CD14-positive monocyte (primary cell): ENCODE data around the gene UTP11. TPM values are rescaled to one million over a fixed set of nuclear protein-coding genes. Genes with fewer than 3 reads are reported as not detected.
A peak's percentile ranks its signal among the peaks of the same experiment; 100 is the strongest.

ENCODE experiments used
- DNase-seq, 3 donors: peaks; one replicate each; pipeline ENCODE4 v3.0.0-alpha.2; 2011 to 2022
- H2AFZ ChIP-seq: 2 replicates; pipeline ENCODE4 v1.6.0; 2012; ENCODE audit warnings: mild to moderate bottlenecking, low read depth, low read length, inconsistent platforms; ENCODE audit not compliant: insufficient read depth, poor library complexity, severe bottlenecking
- H3K27ac ChIP-seq, 2 donors: 1 replicate in 1 of 2; 2 replicates in 1 of 2; pipeline ENCODE4 v1.5.1; 2012 to 2013; ENCODE audit warnings: low read length in 2 of 2, control low read depth in 1 of 2, inconsistent platforms in 1 of 2, low read depth in 1 of 2, mild to moderate bottlenecking in 1 of 2
- H3K27me3 ChIP-seq, 2 donors: one replicate each; pipeline versions ENCODE4 v1.6.0 to v1.6.1; 2011 to 2013; ENCODE audit warnings: low read length in 2 of 2; ENCODE audit not compliant: control insufficient read depth in 2 of 2, insufficient read depth in 2 of 2
- H3K36me3 ChIP-seq, 2 donors: replicated peaks in 1 of 2; 1 replicate in 1 of 2; 2 replicates in 1 of 2; pipeline versions ENCODE4 v1.5.1 to v1.6.1; 2012 to 2013; ENCODE audit warnings: low read length in 2 of 2, control low read depth in 1 of 2, inconsistent platforms in 1 of 2, mild to moderate bottlenecking in 1 of 2; ENCODE audit not compliant: insufficient read depth in 2 of 2, control insufficient read depth in 1 of 2
- H3K4me1 ChIP-seq, 2 donors: 1 replicate in 1 of 2; 2 replicates in 1 of 2; pipeline versions ENCODE4 v1.5.1 to v1.6.1; 2012 to 2013; ENCODE audit warnings: low read length in 2 of 2, control low read depth in 1 of 2, inconsistent platforms in 1 of 2, mild to moderate bottlenecking in 1 of 2, moderate library complexity in 1 of 2; ENCODE audit not compliant: insufficient read depth in 2 of 2, control insufficient read depth in 1 of 2
- H3K4me2 ChIP-seq: replicated peaks from 2 replicates; pipeline ENCODE3; 2012; ENCODE audit warnings: low read length, moderate library complexity, mild to moderate bottlenecking; ENCODE audit not compliant: poor library complexity, severe bottlenecking; ENCODE audit errors: extremely low read depth
- H3K4me3 ChIP-seq, 3 experiments: fragments of 200-600 bp in 1 of 3; sonication (generic) in 1 of 3; replicated peaks in 1 of 3; 1 replicate in 2 of 3; 2 replicates in 1 of 3; pipeline ENCODE4 v1.5.1; 2011 to 2013; ENCODE audit warnings: low read length in 3 of 3, mild to moderate bottlenecking in 3 of 3, control low read depth in 2 of 3, low read depth in 2 of 3, inconsistent platforms in 1 of 3, moderate library complexity in 1 of 3
- H3K79me2 ChIP-seq: 2 replicates; pipeline ENCODE4 v1.6.0; 2012; ENCODE audit warnings: mild to moderate bottlenecking, control low read depth, inconsistent platforms, low read length, moderate library complexity; ENCODE audit not compliant: insufficient read depth
- H3K9ac ChIP-seq: 2 replicates; pipeline ENCODE4 v1.6.0; 2017; ENCODE audit warnings: low read length, mild to moderate bottlenecking; ENCODE audit not compliant: insufficient read depth, poor library complexity, severe bottlenecking
- H3K9me3 ChIP-seq, 2 donors: replicated peaks in 1 of 2; 1 replicate in 1 of 2; 2 replicates in 1 of 2; pipeline versions ENCODE4 v1.5.1 to v1.6.1; 2012 to 2013; ENCODE audit warnings: low read length in 2 of 2, control low read depth in 1 of 2; ENCODE audit not compliant: control insufficient read depth in 1 of 2, insufficient read depth in 1 of 2
- H4K20me1 ChIP-seq: 2 replicates; pipeline ENCODE4 v1.6.0; 2012; ENCODE audit warnings: mild to moderate bottlenecking, low read length, control low read depth, moderate library complexity; ENCODE audit not compliant: insufficient read depth
- H3K27ac Mint-ChIP-seq, 7 donors: one replicate each; pipeline ENCODE4 v1.8.0; 2020; ENCODE audit warnings: mild to moderate bottlenecking in 7 of 7, mixed read lengths in 7 of 7, moderate library complexity in 6 of 7, inconsistent platforms in 2 of 7
- H3K27me3 Mint-ChIP-seq, 3 donors: one replicate each; pipeline ENCODE4 v1.8.0; 2021 to 2022; ENCODE audit warnings: low read depth in 3 of 3, mild to moderate bottlenecking in 3 of 3, mixed read lengths in 3 of 3, moderate library complexity in 3 of 3, inconsistent platforms in 1 of 3
- H3K36me3 Mint-ChIP-seq, 2 donors: one replicate each; pipeline ENCODE4 v1.8.0; 2020; ENCODE audit warnings: mixed read lengths in 2 of 2, inconsistent platforms in 1 of 2, mild to moderate bottlenecking in 1 of 2
- H3K4me1 Mint-ChIP-seq: one replicate; pipeline ENCODE4 v1.8.0; 2020; ENCODE audit warnings: mild to moderate bottlenecking, mixed read lengths
- H3K4me3 Mint-ChIP-seq, 2 donors: one replicate each; pipeline ENCODE4 v1.8.0; 2020; ENCODE audit warnings: mild to moderate bottlenecking in 2 of 2, mixed read lengths in 2 of 2, moderate library complexity in 1 of 2
- H3K9me3 Mint-ChIP-seq, 7 donors: one replicate each; pipeline ENCODE4 v1.8.0; 2020 to 2022; ENCODE audit warnings: mixed read lengths in 7 of 7, mild to moderate bottlenecking in 6 of 7, moderate library complexity in 6 of 7, inconsistent platforms in 2 of 7
- WGBS: methylation state at CpG from one replicate; pipeline ENCODE4 v1.1.5; 2013; ENCODE audit warnings: missing lambda C conversion rate; ENCODE audit not compliant: insufficient coverage; 5-methylcytosine and 5-hydroxymethylcytosine counted together
- intact Hi-C, 2 donors: fragments of 100-400 bp; cut with micrococcal nuclease; formaldehyde crosslinking; loops; one replicate each; pipeline versions ENCODE4 v1.15.0 to v1.15.1; 2023
- polyA plus RNA-seq, 3 donors: library from polyadenylated mRNA; depleted of rRNA in 1 of 3; unstranded in 2 of 3; stranded (reverse) in 1 of 3; fragments of 300-500 nt in 2 of 3; fragments of >200 nt in 1 of 3; fragmentation: Illumina TruSeq in 2 of 3; gene quantifications; 1 replicate in 2 of 3; 2 replicates in 1 of 3; pipeline ENCODE4 v1.2.3, GENCODE V29; 2012 to 2021
- TF ChIP-seq, protein P1 (sequence below): fragments of 200-600 bp; IDR thresholded peaks from one replicate; pipeline ENCODE4 v1.8.0; 2022; ENCODE audit warnings: antibody characterized with exemption, mild to moderate bottlenecking

Gene UTP11
- polyA plus RNA-seq, 3 donors = 10.9 to 26.0 (median 20.5) TPM

DNA sequence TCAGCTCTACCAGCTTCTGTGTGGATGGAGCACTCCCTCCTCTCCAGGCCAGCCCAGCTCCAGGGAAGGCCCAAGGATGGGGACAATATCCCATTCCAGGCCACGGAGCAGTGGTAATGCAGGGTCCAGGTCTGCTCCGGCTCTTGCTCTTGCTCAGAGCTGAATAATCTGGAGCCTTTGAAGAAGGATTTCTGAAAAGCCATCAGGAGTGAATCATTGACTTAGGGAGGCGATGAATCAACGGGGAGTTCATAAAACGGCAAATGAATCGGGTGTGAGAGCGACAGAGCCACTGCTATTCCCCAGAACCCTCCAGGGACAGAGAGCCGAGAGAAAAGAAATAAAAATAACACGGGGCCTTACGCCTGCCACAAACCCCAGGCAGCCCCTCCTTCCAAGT, 26.3 kb downstream of the UTP11 start:
- Mint-ChIP-seq H3K36me3 (no peaks in the 10 kb centered on the region), H3K4me3 (peak overlapping the region in 1 of 2 donors; percentile 28), H3K27me3 (peaks cover 25 to 41% (median 31%) of the 10 kb centered on the region in 3 donors), H3K27ac (no peak overlapping the region), H3K9me3 (peaks cover 0 to 4% (median 1%) of the 10 kb centered on the region in 7 donors), H3K4me1 (peaks cover under 1% of the 10 kb centered on the region)
- TF ChIP-seq, protein P1, sequence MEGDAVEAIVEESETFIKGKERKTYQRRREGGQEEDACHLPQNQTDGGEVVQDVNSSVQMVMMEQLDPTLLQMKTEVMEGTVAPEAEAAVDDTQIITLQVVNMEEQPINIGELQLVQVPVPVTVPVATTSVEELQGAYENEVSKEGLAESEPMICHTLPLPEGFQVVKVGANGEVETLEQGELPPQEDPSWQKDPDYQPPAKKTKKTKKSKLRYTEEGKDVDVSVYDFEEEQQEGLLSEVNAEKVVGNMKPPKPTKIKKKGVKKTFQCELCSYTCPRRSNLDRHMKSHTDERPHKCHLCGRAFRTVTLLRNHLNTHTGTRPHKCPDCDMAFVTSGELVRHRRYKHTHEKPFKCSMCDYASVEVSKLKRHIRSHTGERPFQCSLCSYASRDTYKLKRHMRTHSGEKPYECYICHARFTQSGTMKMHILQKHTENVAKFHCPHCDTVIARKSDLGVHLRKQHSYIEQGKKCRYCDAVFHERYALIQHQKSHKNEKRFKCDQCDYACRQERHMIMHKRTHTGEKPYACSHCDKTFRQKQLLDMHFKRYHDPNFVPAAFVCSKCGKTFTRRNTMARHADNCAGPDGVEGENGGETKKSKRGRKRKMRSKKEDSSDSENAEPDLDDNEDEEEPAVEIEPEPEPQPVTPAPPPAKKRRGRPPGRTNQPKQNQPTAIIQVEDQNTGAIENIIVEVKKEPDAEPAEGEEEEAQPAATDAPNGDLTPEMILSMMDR = no peak
- no peaks in the 10 kb centered on the region for H4K20me1 ChIP-seq
- no peak overlapping the region for H3K4me2 ChIP-seq
- H3K79me2 ChIP-seq = no peaks in the 10 kb centered on the region
- 94% methylated on average over 6 of the region's 10 CpGs for WGBS
- no peak overlapping the region for H3K9ac ChIP-seq
- H3K36me3 ChIP-seq = no peaks in the 10 kb centered on the region
- no peaks in the 10 kb centered on the region for H3K9me3 ChIP-seq
- intact Hi-C loops = no loop called here
- H3K27me3 ChIP-seq = peaks cover 10 to 33% of the 10 kb centered on the region in 2 donors
- H2AFZ ChIP-seq = no peak overlapping the region
- H3K27ac ChIP-seq = no peak overlapping the region
- H3K4me1 ChIP-seq = no peaks in the 10 kb centered on the region
- H3K4me3 ChIP-seq = no peak overlapping the region
- no peak for DNase-seq

DNA sequence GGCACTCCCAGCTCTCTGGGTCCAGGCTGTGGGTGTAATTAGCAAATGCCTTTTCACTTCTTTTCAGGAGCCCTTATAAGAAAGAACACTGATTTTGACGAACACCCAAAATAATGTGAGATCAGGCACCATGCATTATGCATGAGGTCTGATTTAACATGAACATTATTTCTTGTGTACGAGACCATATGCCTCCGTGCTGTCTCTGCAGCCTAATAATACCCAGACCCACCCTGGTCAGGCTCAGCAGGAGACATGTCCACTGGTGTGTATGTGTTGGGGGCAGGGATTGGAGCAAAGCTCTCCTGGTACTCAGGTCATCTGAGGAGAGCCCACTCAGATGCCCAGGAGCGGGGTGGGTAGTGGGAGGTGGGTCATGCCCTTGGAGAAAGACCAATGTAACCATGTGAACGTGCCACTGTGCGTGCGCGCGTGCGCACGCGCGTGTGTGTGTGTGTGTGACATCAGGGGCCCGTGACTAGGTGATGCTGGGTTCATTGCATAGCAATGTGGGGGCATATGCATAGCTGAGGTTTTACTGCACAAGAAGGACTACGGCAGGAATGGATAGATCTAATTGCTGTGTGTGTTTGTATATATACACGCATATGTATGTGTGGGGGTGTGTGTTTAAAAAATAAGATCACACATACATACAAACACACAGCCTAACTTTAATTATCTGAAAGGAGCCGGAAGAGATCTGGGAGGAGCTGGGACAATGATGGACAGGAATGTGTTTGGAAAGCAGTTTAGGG, 27.0 kb downstream of the UTP11 start:
- Histone ChIP-seq H3K4me3 (no peak overlapping the region), H3K36me3 (no peaks in the 10 kb centered on the region), H4K20me1 (no peaks in the 10 kb centered on the region), H3K9me3 (no peaks in the 10 kb centered on the region), H3K79me2 (no peaks in the 10 kb centered on the region), H3K9ac (no peak overlapping the region), H2AFZ (no peak overlapping the region), H3K27ac (no peak overlapping the region), H3K4me2 (no peak overlapping the region), H3K4me1 (peaks cover 0 to 4% of the 10 kb centered on the region in 2 donors), H3K27me3 (peaks cover 16 to 40% of the 10 kb centered on the region in 2 donors)
- TF ChIP-seq, protein P1 = no peak
- Mint-ChIP-seq H3K27me3 (peaks cover 31 to 47% (median 38%) of the 10 kb centered on the region in 3 donors), H3K9me3 (peaks cover 0 to 9% (median 3%) of the 10 kb centered on the region in 7 donors), H3K4me1 (peaks cover 5% of the 10 kb centered on the region), H3K27ac (no peak overlapping the region), H3K36me3 (no peaks in the 10 kb centered on the region), H3K4me3 (no peak overlapping the region)
- 88% methylated on average over 13 of the region's 17 CpGs for WGBS
- intact Hi-C loops = loop anchor here in 1 of 2 donors (10.0 kb wide), 1 partner anchor 795 kb away; no protein-coding TSS in a partner anchor
- DNase-seq = no peak
